ENCODE data around the gene PRKCA. TPM values are rescaled to one million over a fixed set of nuclear protein-coding genes. Genes with fewer than 3 reads are reported as not detected.

PRKCA gene
- total RNA-seq, 1 donor from 2014 or later = 2.2 TPM

- intact Hi-C loops (cut with micrococcal nuclease) = loop anchor here (1.0 to 10.0 kb wide), 2 partner anchors 178 to 1737 kb away; no protein-coding TSS in a partner anchor
- Mint-ChIP-seq H3K27ac (no peak overlapping the region), H3K27me3 (peaks cover 4% of the 10 kb centered on the region), H3K4me3 (no peak overlapping the region), H3K9me3 (no peaks in the 10 kb centered on the region), H3K4me1 (no peaks in the 10 kb centered on the region), H3K36me3 (ENCODE audit: low read depth) (no peaks in the 10 kb centered on the region)
- CTCF ChIA-PET = interaction anchor here (1.0 kb wide), 1 partner anchor 354 kb away, joined by 3 read pairs; no protein-coding TSS in a partner anchor
- DNase-seq (no peak), ATAC-seq (ENCODE audit: low read depth) (peak; percentile 28)
- POLR2A ChIA-PET = no interaction called here
- TF ChIP-seq CTCF (IDR thresholded peaks at IDR 0.05) = no peak
Observed at GRCh38 chr17:66727634-66728570, 425.5 kb downstream of the PRKCA start.

- H3K27ac Mint-ChIP-seq = no peak overlapping the region
Observed at GRCh38 chr17:66730461-66730923, 428.1 kb downstream of the PRKCA start.

GRCh38 chr17:66733759-66734158 is 431.3 kb downstream of the PRKCA start:
- no peak for TF ChIP-seq CTCF (IDR thresholded peaks at IDR 0.05)
- intact Hi-C loops (cut with micrococcal nuclease) = no loop called here
- no peak for DNase-seq
- Mint-ChIP-seq H3K27ac (no peak overlapping the region), H3K9me3 (no peaks in the 10 kb centered on the region), H3K4me1 (no peaks in the 10 kb centered on the region), H3K27me3 (no peaks in the 10 kb centered on the region), H3K4me3 (no peak overlapping the region), H3K36me3 (ENCODE audit: low read depth) (no peaks in the 10 kb centered on the region)
- CTCF ChIA-PET = no interaction called here
- no peak for ATAC-seq (ENCODE audit: low read depth)
- POLR2A ChIA-PET = no interaction called here

More at GRCh38 chr17:66730461-66730923, 428.1 kb downstream of the PRKCA start:
- ChIA-PET POLR2A (no interaction called here), CTCF (no interaction called here)
- Mint-ChIP-seq H3K4me3 (no peak overlapping the region), H3K27me3 (peaks cover 4% of the 10 kb centered on the region), H3K4me1 (no peaks in the 10 kb centered on the region), H3K36me3 (ENCODE audit: low read depth) (no peaks in the 10 kb centered on the region), H3K9me3 (no peaks in the 10 kb centered on the region)
- ATAC-seq (ENCODE audit: low read depth) = no peak
- no peak for TF ChIP-seq CTCF (IDR thresholded peaks at IDR 0.05)
- no peak for DNase-seq
- intact Hi-C loops (cut with micrococcal nuclease) = no loop called here

GRCh38 chr17:66734186-66734943 is 432.0 kb downstream of the PRKCA start:
- no peaks in the 10 kb centered on the region for H3K27me3 Mint-ChIP-seq
- H3K9me3 Mint-ChIP-seq = no peaks in the 10 kb centered on the region
- no peak overlapping the region for H3K4me3 Mint-ChIP-seq
- no peak overlapping the region for H3K27ac Mint-ChIP-seq
- intact Hi-C loops (cut with micrococcal nuclease) = no loop called here
- CTCF ChIA-PET = no interaction called here
- DNase-seq (no peak), ATAC-seq (ENCODE audit: low read depth) (no peak)
- POLR2A ChIA-PET = no interaction called here
- TF ChIP-seq CTCF (IDR thresholded peaks at IDR 0.05) = no peak
- H3K4me1 Mint-ChIP-seq = no peaks in the 10 kb centered on the region
- no peaks in the 10 kb centered on the region for H3K36me3 Mint-ChIP-seq (ENCODE audit: low read depth)

GRCh38 chr17:66737524-66737923 is 435.1 kb downstream of the PRKCA start:
- ChIA-PET POLR2A (no interaction called here), CTCF (no interaction called here)
- Mint-ChIP-seq H3K4me3 (no peak overlapping the region), H3K4me1 (no peaks in the 10 kb centered on the region), H3K36me3 (ENCODE audit: low read depth) (no peaks in the 10 kb centered on the region), H3K9me3 (no peaks in the 10 kb centered on the region), H3K27me3 (no peaks in the 10 kb centered on the region), H3K27ac (no peak overlapping the region)
- intact Hi-C loops (cut with micrococcal nuclease) = no loop called here
- TF ChIP-seq CTCF (IDR thresholded peaks at IDR 0.05) = no peak
- ATAC-seq (ENCODE audit: low read depth) (no peak), DNase-seq (no peak)
